ENCODE results near the gene KCNMB1.

GRCh38 chr5:170418736-170419135 is 29.6 kb upstream of the KCNMB1 start:
- TF ChIP-seq, protein P1, sequence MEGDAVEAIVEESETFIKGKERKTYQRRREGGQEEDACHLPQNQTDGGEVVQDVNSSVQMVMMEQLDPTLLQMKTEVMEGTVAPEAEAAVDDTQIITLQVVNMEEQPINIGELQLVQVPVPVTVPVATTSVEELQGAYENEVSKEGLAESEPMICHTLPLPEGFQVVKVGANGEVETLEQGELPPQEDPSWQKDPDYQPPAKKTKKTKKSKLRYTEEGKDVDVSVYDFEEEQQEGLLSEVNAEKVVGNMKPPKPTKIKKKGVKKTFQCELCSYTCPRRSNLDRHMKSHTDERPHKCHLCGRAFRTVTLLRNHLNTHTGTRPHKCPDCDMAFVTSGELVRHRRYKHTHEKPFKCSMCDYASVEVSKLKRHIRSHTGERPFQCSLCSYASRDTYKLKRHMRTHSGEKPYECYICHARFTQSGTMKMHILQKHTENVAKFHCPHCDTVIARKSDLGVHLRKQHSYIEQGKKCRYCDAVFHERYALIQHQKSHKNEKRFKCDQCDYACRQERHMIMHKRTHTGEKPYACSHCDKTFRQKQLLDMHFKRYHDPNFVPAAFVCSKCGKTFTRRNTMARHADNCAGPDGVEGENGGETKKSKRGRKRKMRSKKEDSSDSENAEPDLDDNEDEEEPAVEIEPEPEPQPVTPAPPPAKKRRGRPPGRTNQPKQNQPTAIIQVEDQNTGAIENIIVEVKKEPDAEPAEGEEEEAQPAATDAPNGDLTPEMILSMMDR (IDR thresholded peaks at IDR 0.05; ENCODE audit: poor library complexity, severe bottlenecking) = no peak
- TF ChIP-seq EP300 (conservative IDR thresholded peaks at IDR 0.05; ENCODE audit: poor library complexity, severe bottlenecking) (no peak), REST (IDR thresholded peaks at IDR 0.05; ENCODE audit: borderline replicate concordance) (no peak)
